Lower leg skin (tissue), 4 donors: ENCODE measurements around the gene RHOC. TPM values are rescaled to one million over a fixed set of nuclear protein-coding genes. Genes with fewer than 3 reads are reported as not detected.

ENCODE experiments used
- DNase-seq, 2 donors: peaks; one replicate each; pipeline ENCODE4 v3.0.0-alpha.2; 2019; ENCODE audit warnings: low spot score in 2 of 2
- H3K4me3 ChIP-seq: fragments of 200-600 bp; sonication (generic); 2 replicates; pipeline ENCODE4 v1.5.1; 2017; ENCODE audit warnings: mild to moderate bottlenecking, low read depth; ENCODE audit not compliant: poor library complexity, severe bottlenecking
- POLR2A ChIP-seq, 2 donors: fragments of 450-650 bp; IDR thresholded peaks; one replicate each; pipeline ENCODE4 v1.6.1; 2016 to 2017; ENCODE audit warnings: antibody characterized with exemption in 2 of 2, mild to moderate bottlenecking in 1 of 2, moderate library complexity in 1 of 2
- WGBS, 2 donors: methylation state at CpG; one replicate each; pipeline ENCODE4 v1.1.5; 2018; 5-methylcytosine and 5-hydroxymethylcytosine counted together
- intact Hi-C: fragments of 100-400 bp; cut with DNase I; formaldehyde crosslinking; loops from one replicate; pipeline ENCODE4 v1.15.0; 2023; ENCODE audit warnings: low total_unique reads
- total RNA-seq, 4 donors: library from RNA; depleted of rRNA; stranded (reverse); fragments of >200 nt; gene quantifications; one replicate each; pipeline ENCODE4 v1.1.0, GENCODE V29; 2016
- TF ChIP-seq, protein P1 (sequence below), 3 donors: fragments of 450-650 bp; IDR thresholded peaks; one replicate each; pipeline ENCODE4 v1.5.1; 2016; ENCODE audit warnings: antibody characterized with exemption in 3 of 3, mild to moderate bottlenecking in 3 of 3, moderate library complexity in 2 of 3

Gene RHOC
- total RNA-seq, 4 donors from 2014 or later = 133 to 214 (median 184) TPM

DNA sequence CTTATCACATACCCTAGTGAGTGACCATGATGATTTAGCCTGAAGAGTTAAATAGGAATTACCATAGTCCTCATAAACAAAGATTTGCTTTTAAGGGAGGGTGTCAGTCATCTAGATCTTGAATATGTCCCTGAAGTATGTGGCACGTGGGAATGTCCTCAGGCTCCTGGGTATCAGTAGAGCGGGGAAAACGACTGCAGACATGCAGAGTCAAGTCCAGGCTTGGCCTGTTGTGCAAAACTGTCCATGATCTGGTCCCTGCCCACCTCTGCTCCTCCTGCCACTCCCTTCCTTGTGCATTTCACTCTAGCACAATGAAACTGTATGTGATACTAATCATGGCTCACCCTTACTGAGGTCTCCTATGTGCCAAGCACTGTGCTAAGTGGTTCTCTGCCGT is 19.6 kb downstream of the RHOC start:
- H3K4me3 ChIP-seq = no peak overlapping the region
- peak; percentile 82 to 85 for DNase-seq
- WGBS, 2 donors = 60 to 76% methylated on average over 4 of the region's 4 CpGs
- TF ChIP-seq POLR2A (IDR thresholded peaks at IDR 0.05) = no peak
- TF ChIP-seq, protein P1, sequence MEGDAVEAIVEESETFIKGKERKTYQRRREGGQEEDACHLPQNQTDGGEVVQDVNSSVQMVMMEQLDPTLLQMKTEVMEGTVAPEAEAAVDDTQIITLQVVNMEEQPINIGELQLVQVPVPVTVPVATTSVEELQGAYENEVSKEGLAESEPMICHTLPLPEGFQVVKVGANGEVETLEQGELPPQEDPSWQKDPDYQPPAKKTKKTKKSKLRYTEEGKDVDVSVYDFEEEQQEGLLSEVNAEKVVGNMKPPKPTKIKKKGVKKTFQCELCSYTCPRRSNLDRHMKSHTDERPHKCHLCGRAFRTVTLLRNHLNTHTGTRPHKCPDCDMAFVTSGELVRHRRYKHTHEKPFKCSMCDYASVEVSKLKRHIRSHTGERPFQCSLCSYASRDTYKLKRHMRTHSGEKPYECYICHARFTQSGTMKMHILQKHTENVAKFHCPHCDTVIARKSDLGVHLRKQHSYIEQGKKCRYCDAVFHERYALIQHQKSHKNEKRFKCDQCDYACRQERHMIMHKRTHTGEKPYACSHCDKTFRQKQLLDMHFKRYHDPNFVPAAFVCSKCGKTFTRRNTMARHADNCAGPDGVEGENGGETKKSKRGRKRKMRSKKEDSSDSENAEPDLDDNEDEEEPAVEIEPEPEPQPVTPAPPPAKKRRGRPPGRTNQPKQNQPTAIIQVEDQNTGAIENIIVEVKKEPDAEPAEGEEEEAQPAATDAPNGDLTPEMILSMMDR (IDR thresholded peaks at IDR 0.05) = no peak
- intact Hi-C loops = no loop called here

DNA sequence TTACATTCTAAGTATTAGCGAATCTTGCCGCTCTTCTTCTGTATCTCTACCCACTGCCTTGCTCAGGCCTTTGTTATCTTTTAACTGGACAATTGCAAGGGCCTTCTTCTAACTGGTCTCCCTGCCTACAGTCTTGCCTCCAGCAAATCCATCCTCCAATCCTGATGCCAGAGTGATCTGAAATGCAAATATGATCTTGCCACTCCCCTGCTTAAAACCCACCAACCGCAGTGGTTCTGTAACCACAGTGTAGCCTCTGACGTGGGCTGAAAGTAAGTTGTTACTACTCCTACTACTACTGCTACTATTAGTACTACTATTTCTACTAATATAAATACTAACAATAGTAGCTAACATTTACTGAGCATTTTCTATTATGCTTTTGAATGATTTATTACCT is 20.1 kb downstream of the RHOC start:
- intact Hi-C loops = no loop called here
- TF ChIP-seq POLR2A (IDR thresholded peaks at IDR 0.05) = no peak
- TF ChIP-seq, protein P1 (IDR thresholded peaks at IDR 0.05) = no peak
- WGBS, 2 donors = 85% methylated on average over 4 of the region's 4 CpGs
- DNase-seq = no peak
- no peak overlapping the region for H3K4me3 ChIP-seq

DNA sequence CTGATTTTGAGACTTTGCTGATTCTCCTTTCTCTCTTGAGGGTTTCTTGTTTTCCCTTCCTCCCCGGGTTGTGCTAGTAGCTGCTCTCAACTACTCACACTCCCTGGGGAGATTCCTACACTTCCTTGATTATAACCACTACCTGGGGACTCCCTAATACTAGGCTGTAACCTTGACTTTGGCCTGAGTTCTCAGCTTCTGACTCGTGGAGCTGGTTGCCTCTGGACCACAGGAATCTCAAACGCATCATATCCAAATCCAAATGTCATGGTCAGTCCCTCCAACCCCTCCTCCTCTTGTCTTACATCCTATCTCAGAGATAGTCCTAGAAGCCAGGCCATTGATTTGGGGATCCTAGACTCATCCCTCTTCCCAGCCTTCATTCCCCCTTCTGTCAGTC is 20.5 kb downstream of the RHOC start:
- TF ChIP-seq, protein P1 (IDR thresholded peaks at IDR 0.05) = no peak
- no peak for TF ChIP-seq POLR2A (IDR thresholded peaks at IDR 0.05)
- H3K4me3 ChIP-seq = no peak overlapping the region
- DNase-seq = peak in 1 of 2 donors; percentile 61
- intact Hi-C loops = no loop called here
- 60 to 72% methylated on average over 3 of the region's 3 CpGs for WGBS, 2 donors

DNA sequence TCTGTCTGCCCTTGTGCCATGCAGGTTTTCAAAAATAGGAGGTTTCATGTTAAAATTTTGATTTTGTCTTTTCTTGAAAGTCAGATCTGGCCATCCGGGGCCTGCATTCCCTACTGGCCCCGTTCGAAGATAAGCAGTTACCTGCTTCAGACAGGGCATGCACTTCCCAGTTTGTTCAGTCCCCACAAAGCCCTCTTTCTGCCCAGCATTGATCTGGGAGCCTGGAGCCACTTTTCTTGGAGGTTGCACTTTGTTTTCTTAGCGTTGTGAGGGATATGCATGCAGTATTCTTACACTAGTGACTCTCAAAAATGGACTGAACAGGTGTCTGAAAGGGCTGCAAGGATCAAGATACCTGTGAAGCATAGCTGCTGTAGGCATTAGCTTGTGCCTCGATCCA is 21.0 kb downstream of the RHOC start:
- intact Hi-C loops = no loop called here

DNA sequence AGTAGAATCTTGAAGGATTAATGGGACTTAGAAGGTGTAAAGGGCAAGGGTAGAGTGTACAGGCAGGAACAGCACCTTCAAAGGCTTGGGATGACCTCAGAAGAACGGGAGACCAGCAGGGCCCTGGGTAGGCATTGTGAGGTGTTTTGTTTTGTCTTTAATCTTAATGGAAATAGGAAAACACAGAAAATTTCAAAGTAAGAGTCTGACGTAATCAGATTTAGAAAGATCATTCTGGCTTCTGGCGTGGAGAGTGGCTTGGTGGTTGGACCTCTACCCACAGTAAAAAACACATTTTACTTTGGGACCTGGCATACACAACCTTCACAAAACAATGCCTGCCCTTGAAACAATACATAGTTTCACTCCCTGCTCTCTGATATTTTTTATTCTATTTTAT is 28.3 kb downstream of the RHOC start:
- intact Hi-C loops = no loop called here
- H3K4me3 ChIP-seq = no peak overlapping the region
- TF ChIP-seq POLR2A (IDR thresholded peaks at IDR 0.05) = no peak
- TF ChIP-seq, protein P1 (IDR thresholded peaks at IDR 0.05) = no peak
- WGBS, 2 donors = 79 to 83% methylated on average over 3 of the region's 3 CpGs
- DNase-seq = peak in 1 of 2 donors; percentile 40

More for the DNA sequence above, 21.0 kb downstream of the RHOC start:
- DNase-seq = peak in 1 of 2 donors; percentile 50
- TF ChIP-seq, protein P1 (IDR thresholded peaks at IDR 0.05) = no peak
- TF ChIP-seq POLR2A (IDR thresholded peaks at IDR 0.05) = no peak
- WGBS, 2 donors = 87 to 90% methylated on average over 5 of the region's 5 CpGs
- H3K4me3 ChIP-seq = no peak overlapping the region

DNA sequence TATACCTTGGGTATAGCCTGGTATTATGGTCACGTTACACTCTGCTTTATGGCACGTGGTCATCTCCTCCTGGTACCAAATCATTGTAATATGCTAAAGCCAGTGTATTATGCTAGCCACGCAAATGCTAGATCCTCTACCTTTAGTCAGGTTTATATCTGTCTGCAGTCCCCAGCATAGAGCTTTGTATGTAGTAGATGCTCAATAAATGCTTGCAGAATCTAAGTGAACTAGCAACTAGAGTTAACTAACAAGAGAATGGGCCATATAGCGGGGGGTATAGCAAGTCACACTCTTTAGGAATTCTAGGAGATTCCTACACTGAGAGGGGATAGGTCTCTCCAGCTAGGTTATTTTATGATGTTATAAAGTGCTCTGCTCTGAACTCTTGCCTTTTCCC is 29.4 kb downstream of the RHOC start:
- intact Hi-C loops = no loop called here
- WGBS, 2 donors = 96 to 98% methylated on average over 4 of the region's 4 CpGs
- no peak for DNase-seq
- H3K4me3 ChIP-seq = no peak overlapping the region
- no peak for TF ChIP-seq POLR2A (IDR thresholded peaks at IDR 0.05)
- TF ChIP-seq, protein P1 (IDR thresholded peaks at IDR 0.05) = no peak
